H4 (cell line): ENCODE results near the gene NDUFS5. TPM values are rescaled to one million over a fixed set of nuclear protein-coding genes. Genes with fewer than 3 reads are reported as not detected.
A peak's percentile ranks its signal among the peaks of the same experiment; 100 is the strongest.
"Not testable (repeated sequence)": the region's sequence is repeated elsewhere in the genome, so short reads cannot be mapped to it uniquely, and the experiment has no call there.

Experiments used
- DNase-seq: peaks from one replicate; pipeline ENCODE4 v3.0.0-alpha.2; 2015; ENCODE audit warnings: low spot score
- total RNA-seq: library from RNA; depleted of rRNA; stranded (reverse); fragments of >200 nt; shearing (Covaris generic); gene quantifications from 2 replicates; pipeline ENCODE4 v1.2.3, GENCODE V29; 2014; rRNA removed

Gene NDUFS5
- total RNA-seq, result 850 and 1,035 TPM in 2 replicates

DNA sequence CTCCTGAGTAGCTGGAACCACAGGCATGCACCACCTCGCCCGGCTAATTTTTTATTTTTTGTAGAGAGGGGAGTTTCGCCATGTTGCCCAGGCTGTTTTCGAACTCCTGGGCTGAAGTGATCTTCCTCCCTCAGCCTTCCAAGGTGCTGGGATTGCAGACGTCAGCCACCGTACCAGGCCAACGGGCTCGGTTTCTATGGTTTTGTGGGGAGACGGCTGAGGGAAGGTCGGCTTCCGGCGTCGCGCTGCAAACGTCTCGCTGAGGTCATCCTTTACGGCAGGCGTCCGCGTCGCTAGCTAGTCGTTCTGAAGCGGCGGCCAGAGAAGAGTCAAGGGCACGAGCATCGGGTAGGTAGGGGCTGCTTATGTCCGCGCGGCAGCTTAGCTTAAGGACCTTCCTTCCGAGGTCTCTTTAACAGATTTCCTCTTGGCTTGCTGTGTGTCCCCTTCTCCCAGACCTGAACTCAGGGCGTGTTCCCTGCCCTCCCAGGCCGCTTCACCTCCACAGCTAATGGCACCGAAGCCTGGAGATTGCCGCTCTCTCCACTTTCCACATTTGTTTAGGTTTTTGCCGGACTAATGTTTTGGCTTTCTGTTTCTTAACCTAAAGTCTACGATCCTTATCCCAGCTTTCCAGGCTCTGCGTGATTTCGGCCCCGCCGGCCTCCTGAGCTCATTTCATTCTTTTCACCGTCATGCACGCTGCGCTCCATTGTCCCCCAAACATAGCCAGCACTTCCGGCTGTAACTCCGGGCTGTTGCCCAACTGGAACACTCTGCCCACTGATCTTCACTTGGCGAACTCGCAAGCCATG, at the start of gene NDUFS5:
Gene NDUFS5 (plus strand): TSS at position 300 of the 815 bp plus-strand sequence. CDS start 2,375 bp downstream, outside the sequence.
- peak; percentile 94 for DNase-seq

DNA sequence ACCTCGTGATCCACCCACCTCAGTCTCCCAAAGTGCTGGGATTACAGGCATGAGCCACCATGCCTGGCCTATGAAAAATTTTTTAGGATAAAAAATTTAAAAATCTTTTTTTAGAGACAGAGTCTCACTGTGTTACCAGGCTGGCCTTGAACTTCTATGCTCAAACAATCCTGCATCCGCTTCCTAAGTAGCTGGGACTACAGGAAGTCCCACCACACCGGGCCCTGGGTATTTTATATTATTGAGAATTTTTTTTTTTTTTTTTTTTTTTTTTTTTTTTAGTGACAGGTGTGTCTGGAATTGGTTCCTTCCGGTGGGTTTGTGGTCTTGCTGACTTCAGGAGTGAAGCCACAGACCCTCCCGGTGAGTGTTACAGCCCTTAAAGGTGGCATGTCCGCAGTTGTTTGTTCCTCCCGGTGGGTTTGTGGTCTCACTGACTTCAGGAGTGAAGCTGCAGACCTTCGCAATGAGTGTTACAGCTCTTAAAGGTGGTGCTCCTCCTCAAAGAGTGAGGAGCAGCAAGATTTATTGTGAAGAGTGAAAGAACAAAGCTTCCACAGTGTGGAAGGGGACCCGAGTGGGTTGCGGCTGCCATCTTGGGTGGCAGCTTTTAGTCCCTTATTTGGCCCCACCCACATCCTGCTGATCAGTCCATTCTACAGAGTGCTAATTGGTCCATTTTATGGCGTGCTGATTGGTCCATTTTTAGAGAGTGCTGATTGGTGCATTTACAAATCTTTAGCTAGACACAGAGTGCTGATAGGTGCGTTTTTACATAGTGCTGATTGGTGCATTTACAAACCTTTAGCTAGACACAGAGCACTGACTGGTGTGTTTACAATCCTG, 48.5 kb upstream of the NDUFS5 start:
- DNase-seq, result not testable (repeated sequence)

DNA sequence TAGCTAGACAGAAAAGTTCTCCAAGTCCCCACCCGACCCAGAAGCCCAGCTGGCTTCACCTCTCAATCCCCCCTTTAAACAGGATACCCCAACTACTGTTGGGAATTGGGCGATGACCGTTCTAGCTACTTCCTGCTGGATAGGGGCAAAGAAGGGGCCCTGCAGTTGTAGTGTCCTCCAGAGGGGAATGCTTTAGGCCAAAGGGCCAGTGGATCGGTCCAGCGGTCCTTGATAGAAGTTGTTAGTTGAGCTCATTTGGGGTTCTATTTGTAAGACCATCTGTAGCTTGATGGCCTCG, 48.0 kb upstream of the NDUFS5 start:
- DNase-seq, result not testable (repeated sequence)

DNA sequence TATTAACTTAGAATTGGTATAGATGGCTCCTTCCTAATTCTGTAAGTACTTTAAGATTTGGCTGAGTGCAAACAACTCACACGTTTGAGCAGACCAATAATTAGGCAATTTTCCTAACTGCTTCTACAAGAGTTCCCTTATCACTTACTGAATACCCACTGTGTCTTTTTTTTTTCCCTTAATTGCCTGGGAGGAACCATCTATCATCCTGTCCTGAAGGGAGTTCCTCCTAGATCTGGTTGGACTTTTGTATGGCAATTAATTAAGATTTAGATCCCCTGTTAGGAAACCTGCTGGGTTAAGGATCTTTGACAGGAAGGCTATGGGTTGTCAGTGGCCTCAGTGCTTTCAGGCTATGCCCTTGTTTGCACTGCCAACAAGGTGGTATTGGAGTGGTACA, 46.8 kb upstream of the NDUFS5 start:
- not testable (repeated sequence) for DNase-seq

DNA sequence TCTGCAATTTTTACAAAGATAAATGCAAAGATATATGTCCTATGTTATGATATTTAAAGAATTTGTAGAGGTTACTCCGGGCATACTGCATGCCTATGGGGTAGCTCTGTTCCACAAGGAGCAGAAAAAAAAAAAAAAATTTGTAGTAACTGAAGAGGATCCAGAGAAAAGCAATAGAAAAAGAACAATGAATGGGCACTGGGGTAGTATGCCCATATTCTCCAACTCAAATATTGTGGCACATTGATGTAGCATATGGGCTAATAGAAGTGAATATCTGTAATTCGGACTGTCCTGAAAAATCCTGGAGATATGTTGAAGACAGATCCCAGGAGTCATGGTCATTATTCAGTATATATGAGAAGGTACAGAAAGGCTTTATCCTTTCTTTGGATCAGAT, 36.2 kb upstream of the NDUFS5 start:
- DNase-seq, result no peak

DNA sequence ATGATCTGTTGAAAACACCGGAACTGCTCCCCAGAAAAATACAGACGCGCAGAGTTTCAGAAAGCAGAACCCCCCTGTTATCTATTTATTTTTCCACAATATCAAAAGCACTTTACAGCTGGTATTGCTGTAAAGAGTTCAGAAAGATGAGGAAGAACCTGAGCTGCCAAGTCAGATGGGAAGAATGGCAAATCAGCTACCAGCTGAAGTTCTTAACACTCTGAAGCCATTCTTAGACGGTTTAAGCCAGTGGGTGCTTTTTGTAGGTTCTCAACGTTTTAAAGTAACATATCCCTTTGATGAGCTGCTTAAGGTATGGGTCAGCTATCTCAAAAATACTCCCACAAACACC, 35.8 kb upstream of the NDUFS5 start:
- DNase-seq, result no peak

DNA sequence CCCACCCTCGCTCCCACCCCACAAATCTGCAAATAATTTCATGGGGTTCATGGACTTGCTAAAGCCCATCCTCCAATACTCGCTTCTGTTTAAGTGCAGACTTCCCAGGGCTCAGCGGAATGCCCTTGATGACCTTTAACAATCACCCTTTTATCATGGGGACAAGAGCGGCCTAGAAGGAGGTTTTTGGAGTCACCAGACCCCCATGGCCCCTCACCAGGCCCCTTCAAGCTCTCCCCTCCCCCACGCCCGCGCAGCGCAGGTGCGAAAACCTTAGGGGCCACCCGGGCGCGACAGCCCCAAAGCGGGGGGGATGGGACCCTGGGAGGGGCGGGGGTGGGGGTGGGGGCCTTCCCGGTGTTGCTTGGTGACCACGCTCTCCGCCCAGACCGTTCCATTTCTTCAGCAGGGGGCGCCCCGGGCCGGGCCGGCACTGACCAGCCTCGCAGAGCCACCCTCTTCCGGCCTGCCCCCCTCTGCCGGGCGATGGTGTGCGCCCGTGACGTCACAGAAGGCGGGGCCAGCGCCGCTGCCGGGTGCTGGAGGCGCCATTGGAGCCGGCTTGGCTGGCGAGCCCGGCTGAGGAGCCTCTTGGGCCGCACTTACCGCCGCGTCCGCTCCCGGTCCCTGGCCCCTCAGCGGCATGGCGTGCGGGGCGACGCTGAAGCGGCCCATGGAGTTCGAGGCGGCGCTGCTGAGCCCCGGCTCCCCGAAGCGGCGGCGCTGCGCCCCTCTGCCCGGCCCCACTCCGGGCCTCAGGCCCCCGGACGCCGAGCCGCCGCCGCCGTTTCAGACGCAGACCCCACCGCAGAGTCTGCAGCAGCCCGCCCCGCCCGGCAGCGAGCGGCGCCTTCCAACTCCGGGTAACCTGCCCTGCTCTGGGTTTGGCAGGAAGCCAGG, 35.2 kb upstream of the NDUFS5 start, which contains the start of gene AKIRIN1:
Gene AKIRIN1 (plus strand): TSS at position 539 of the 900 bp plus-strand sequence. CDS start 105 bp downstream, at position 644.
- peak; percentile 90 for DNase-seq

DNA sequence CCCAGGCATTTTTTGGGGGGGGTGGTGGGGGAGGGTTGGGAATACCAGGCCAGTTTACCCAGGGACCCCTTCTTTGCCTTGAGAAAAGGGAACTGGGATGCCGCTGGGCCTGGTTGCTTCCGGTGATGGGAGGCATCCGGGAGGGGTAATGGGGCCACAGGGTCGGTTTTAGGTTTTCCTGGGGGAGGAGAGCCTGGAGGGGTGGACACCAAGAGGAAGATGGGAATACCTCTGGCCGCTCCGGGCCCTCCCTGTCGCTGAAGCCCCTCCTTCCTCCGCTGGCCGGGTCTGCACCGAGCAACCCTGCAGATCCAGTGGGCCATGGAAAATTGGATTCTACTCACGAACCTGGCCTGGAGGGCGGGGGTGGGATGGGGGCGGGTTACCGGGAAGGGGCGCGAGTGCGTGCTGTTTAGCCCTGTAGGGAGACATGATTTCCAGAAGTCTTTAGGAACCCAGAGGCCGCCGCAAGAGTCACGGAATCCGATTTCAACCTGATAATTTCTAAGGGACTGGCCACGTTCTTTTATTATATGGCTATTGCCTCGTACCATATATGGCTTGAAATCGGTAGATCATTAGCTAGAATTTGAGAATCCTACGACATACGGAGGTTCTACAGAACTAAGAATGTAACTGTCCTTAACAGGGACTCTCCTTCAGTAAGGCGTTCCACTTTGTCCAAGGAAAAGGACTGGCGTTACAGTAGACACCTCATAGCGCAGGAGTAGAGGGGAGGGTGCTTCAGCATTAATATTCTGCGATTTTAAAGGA, 34.3 kb upstream of the NDUFS5 start:
- no peak for DNase-seq

DNA sequence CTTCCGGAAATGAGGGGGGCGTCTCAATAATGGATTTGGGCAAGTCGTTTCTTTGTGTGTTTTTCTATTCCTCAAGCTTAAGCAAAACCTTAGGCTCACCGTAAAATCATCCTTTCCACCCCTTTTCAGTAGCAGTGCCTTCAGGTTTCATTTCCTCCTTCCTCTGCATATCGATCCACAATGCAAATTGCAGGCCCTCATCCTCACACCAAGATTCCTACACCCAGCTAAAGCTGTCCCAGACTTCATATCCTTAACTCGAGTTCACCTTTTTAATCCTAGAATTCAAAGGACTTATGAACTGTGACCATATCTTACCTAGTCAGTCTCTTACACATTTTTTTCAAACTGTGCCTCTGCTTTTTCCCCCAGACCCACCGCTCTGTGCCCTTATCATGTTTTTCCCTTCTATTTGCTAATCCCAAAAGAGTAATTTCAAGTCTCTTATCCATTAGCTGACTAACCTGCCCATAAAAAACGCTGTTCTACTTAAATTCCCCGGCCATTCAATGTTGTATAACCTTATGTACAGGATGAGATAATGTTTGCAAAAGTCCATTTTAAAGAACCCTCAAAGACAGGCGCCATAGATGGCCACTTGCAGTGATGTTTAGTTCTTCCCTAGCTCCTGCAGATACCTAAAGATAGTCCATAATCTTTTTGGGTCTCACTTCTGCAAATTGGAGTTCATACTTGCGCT, 33.6 kb upstream of the NDUFS5 start:
- no peak for DNase-seq

DNA sequence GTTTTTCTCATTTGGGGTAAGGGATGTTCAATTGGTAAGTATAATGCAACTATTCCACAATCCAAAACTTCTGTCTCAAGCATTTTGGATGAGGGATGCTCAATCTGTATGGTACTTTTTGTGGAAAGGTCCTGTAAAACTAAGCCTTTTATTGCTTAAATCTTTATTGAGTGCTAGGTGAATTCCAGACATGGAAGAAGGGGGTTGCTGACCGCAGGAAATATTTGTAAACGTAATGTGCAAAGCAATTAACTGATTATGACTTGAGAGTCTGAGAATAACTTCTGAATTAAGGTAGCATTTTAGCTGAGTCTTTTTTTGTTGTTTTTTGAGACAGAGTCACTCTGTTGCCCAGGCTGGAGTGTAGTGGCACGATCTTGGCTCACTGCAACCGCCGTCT, 32.0 kb upstream of the NDUFS5 start:
- no peak for DNase-seq

DNA sequence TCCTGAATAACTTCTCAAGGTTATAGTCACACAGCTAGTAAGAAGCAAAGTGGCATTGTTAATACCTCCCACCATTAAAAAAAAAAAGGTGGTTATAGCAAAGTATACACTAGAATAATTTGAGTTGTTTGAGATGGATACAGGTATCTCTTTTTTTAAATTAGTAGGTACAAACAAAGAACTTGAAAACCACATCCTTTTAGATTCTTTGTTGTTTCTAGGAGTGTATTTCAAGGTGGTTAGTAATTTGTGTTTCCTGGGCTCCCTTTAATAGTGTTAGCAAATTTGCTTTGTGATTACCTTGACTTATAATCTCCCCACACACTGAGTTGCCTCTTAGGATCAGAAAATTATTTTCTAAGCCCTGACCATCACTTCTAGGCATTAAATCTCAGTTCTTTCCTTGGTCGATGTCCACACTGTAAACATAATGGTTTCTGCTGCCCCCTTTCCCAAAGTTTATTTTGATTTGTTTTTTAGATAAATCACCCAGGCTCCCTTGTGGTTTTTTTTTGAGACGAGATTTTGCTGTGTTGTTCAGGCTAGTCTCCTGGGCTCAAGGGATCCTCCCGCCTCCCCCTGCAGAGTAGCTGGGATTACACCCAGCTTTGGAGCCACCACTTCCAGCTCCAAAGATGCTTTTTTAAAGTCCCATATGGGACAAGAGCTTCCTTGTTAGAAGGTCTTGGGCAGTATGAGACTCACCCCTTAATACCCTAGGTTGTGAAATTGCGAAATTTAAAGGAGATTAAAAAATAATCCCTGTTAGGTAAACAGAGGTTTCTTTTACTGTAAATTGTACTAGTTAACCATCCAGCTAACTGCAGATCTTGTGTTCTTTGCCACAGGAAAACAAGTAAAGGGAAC, 28.9 kb upstream of the NDUFS5 start:
- DNase-seq, result no peak

DNA sequence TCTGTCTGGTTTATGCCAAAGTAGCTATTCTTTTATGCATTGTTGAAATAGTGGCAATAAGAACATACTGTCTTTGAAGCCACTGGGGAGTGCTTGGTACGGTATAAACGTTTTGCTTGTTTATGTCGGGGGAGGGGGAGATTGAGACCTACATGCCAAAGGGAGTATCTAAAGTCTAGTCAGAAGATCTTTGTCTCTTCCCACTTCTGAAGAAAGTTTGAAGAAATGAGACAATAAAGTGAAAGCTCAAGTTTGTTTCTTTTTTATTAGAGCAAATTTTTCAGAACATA, 28.3 kb upstream of the NDUFS5 start:
- DNase-seq, result no peak

DNA sequence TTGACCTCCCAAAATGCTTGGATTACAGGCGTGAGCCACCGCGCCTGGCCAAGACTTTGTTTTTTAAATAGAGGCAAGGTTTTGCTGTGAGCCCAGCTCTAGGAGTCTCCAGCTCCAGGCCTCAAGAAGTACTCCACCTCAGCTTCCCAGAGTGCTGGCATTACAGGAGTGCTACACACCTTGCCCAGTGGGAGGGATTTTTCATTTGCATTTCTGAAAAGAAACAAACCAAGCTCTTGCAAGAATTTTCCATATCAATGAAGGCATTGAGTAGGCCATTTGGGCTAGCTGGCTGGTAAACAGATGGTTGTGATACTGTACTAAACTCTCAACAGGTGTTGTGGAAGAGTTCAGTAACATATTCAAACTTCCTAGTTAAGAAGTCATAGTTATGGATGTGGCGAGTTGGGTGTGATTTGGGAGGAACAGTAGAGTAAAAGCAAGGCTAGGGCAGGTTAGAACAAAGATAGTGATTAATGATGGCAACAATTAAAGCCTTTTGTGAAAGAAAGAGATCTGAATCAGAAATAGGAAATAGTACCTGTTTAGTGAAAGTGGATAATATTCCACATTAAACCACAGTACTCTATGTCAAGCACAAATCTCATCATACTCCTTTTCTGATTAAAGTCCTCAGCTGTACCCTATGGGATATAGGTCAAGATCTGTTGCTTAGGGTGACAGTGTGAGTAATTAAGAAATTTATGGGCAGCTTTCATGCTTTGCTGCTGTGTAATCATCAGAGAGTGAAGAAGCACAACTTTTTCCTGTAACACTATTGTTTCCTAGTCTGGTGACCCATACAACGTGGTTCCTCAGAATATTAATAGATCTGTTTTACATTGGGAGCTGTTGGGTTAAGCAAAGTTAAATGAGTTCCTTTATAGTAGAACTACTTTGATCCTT, 24.4 kb upstream of the NDUFS5 start:
- DNase-seq, result no peak

DNA sequence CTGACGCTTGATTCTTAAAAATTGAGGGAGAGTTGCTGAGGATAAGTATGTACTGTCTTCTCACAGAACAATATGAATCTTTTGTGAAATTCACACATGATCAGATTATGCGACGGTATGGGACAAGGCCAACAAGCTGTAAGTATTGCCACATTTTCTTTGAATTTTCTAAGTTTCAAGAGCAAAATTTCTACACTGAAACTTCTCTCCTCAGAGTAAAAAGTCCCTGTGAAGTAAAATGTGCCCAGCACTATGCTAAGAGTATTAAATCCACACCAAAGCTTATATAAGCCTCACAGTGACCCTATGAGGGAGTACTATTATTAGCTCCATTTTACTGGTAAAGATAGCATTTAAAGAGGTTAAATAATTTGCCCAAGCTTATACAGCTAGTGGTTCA, 22.9 kb upstream of the NDUFS5 start:
- DNase-seq, result no peak

DNA sequence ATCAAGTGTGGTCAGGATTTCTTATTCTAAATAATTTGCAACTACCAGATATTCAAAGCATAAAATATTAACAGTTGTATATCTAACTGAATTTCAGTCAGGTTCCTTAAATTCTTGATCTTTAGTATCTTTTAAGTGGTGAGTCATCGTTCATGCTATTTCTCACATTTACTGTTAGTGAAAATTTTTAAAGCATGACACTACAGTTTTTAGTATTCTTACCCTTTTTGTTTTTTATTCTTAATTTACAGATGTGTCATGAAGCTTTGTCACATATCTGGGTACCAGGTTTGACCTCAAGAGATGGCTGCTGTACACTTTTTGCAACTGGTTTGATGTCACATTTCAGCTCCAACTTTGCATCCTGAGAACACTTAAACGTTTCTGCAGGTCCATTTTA, 22.4 kb upstream of the NDUFS5 start:
- DNase-seq, result no peak

DNA sequence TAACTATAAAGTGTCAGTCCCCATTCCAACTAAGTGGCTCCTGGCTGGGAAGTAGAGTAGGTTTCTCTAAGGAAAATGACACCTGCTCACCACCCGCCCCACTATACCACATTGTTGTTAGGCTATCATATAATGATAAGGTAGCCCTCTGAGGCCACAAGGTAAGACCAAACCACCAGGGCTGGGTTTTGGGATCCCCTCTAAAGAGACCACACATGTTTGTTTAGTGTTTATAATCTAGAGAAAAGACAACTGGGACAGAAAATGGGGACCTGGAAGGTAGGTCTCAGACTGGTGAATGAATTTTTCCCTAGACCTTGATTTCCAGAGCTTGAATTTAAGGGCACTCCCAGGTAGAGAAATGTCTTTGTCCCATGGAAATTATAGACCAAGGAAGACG, 19.9 kb upstream of the NDUFS5 start:
- no peak for DNase-seq

DNA sequence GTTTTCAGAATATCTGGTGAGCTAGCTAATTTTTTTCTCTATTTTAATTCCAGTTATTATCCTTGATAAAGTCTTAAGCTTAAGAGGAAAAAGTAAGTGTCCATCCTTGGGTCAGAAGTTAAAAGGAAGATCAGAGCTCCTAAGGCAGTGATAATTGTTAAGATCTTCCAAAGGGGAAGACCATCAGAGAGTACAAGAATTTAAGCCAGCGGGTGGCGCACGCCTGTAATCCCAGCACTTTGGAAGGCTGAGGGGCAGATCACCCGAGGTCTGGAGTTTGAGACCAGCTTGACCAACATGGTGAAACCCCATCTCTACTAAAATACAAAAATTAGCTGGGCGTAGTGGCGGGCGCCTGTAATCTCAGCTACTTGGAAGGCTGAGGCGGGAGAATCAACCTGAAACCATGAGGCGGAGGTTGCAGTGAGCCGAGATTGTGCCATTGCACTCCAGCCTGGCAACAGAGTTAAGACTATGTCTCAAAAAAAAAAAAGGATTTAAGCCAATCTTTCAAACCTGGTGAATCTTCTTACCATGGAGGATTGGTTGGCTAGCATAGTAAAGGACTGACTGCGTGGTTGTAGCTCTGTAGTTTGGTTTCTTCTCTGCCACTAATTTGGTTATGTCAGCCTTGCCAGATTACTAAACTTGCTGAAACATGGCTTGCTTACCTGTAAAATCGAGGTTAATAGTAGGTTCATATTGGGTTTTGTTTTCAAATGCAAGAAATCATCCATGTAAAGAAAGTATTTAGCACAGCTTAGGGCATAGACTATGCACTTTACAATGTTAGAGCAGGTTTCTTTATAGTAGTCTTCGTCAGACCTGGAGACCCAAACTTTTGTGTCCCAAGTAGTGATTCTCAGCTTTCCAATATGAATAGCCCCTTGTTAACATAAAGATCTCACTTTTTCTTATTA, 19.2 kb upstream of the NDUFS5 start:
- DNase-seq, result no peak

DNA sequence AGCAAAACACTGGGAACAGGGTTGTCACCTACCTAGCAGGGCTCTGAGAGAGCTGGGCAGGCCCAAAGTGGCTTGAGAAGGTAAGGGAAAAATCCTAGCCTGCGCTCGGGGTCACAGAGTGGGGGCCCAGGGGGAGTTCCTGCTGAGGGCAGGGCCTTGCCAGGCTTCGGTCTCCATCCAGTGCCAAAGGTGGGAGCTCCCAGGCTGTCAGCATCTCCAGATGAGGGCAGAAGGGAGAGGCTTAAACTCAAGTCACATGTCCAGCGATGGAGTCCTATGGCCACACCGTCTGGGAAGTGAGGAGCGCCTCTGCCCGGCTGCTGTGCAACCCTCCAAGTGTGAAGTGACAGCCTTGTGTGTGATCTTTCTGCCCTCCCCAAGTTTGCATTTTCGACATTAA, 11.2 kb upstream of the NDUFS5 start:
- not testable (repeated sequence) for DNase-seq
